Cardiac fibroblast (primary cell): Measurements from ENCODE around the gene NELL2.
A peak's percentile ranks its signal among the peaks of the same experiment; 100 is the strongest.
"Not testable (repeated sequence)": the region's sequence is repeated elsewhere in the genome, so short reads cannot be mapped to it uniquely, and the experiment has no call there.

Experiments
- DNase-seq, 2 donors: peaks; one replicate each; pipeline versions ENCODE4 v3.0.0 to v3.0.0-alpha.2; 2010; ENCODE audit warnings: low read depth in 2 of 2
- H3K4me3 ChIP-seq, 2 donors: replicated peaks in 1 of 2; 1 replicate in 1 of 2; 2 replicates in 1 of 2; pipeline ENCODE4 v1.5.1; 2011; ENCODE audit warnings: low read depth in 2 of 2, low read length in 2 of 2, mild to moderate bottlenecking in 2 of 2, moderate library complexity in 1 of 2
- TF ChIP-seq, protein P1 (sequence below): IDR thresholded peaks from one replicate; pipeline ENCODE4 v1.5.1; 2011; ENCODE audit warnings: low read depth, mild to moderate bottlenecking, low read length, inconsistent platforms

Gene NELL2

DNA sequence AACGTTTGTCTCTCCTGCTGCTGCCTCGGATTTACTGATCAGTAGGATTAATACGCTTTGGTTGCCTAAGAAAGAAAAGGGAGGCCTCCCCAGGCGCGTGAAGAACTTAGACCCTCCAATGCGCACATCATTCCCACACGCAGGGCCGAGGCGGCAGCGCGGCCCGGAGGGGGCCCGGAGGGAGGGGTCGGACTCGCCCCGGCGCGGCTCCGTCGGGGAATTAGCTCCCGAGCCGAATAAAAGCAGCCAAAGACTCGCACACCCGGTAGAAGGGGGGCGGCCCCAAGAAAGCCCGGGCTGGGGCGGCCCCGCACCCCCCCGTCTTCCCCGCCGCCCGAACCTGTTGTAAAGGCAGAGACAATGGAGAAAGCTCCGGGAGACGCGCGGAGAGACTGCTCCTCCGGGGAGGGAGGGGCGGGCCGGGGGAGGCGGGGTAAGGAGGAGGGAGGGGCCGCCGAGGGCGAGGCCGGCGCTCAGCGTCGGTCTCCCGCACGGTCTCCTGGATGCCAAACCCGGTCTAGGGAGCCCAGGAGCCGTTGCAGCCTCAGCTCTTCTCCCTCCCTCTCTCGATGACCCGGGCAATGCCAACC, at the start of gene NELL2:
NELL2 (minus strand) TSS at position 362 of the 590 bp plus-strand sequence. CDS start 446 bp downstream, outside the sequence.
- TF ChIP-seq, protein P1, sequence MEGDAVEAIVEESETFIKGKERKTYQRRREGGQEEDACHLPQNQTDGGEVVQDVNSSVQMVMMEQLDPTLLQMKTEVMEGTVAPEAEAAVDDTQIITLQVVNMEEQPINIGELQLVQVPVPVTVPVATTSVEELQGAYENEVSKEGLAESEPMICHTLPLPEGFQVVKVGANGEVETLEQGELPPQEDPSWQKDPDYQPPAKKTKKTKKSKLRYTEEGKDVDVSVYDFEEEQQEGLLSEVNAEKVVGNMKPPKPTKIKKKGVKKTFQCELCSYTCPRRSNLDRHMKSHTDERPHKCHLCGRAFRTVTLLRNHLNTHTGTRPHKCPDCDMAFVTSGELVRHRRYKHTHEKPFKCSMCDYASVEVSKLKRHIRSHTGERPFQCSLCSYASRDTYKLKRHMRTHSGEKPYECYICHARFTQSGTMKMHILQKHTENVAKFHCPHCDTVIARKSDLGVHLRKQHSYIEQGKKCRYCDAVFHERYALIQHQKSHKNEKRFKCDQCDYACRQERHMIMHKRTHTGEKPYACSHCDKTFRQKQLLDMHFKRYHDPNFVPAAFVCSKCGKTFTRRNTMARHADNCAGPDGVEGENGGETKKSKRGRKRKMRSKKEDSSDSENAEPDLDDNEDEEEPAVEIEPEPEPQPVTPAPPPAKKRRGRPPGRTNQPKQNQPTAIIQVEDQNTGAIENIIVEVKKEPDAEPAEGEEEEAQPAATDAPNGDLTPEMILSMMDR: no peak
- DNase-seq: peak; percentile 16 to 26
- peak within 1 kb of the TSS; percentile 41 to 43 for H3K4me3 ChIP-seq

DNA sequence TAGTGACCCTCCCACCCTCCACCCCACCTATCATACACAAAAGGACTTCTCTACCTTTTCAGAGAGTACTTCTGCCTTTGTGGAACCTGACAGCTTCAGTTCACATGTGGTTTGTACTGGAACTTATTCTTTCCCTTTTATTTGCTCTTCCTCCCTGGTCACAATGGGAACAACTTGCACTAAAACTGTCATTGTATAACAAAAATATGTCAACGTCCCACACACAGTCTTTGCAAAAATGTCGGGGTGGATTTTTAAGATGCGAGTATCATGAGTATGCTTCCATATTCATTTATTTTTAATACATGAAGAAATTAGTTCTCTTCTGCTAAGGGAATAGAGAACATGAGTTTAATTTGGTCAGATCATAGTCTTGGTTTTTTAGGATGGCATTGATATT, 45.6 kb upstream of the NELL2 start:
- no peak for DNase-seq
- TF ChIP-seq, protein P1: no peak
- no peak overlapping the region for H3K4me3 ChIP-seq

DNA sequence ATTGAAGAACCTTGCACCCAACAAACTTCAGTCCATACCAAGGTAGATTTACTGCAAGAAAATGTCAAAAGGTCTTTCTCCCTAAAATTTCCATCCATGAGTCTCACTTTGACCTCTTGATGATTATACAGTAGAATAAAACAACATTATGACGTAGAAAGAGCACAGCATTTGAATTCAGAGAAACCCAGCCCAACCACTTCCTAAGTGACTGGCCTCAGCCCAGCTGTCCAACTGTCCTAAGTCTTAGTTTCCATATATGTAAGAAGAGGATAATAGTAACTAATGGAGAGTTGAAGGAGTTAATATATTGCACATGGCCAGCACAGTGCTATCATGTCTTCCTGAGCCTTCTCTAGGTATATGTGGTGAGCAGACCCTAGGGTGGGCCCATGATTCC, 41.0 kb upstream of the NELL2 start:
- no peak overlapping the region for H3K4me3 ChIP-seq
- no peak for DNase-seq
- TF ChIP-seq, protein P1: no peak

DNA sequence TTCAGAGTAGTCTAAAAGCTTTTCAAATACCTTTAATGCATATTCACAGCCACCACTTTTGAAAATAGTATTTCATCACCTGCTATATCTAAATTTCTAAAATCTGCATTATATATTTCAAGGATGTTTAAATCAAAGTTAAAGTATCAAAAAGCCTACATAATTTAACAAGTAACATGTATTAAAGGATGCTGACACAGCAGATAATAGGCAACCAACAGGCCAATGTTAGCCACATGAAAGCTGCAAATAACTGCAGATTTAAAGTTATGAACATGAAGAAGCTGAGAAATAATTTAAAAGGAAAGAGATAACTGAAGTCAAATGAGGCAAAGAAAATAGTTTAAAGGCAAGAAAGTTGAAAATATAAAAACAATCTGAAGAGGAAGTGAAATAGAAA, 39.8 kb upstream of the NELL2 start:
- no peak for DNase-seq
- TF ChIP-seq, protein P1: no peak

DNA sequence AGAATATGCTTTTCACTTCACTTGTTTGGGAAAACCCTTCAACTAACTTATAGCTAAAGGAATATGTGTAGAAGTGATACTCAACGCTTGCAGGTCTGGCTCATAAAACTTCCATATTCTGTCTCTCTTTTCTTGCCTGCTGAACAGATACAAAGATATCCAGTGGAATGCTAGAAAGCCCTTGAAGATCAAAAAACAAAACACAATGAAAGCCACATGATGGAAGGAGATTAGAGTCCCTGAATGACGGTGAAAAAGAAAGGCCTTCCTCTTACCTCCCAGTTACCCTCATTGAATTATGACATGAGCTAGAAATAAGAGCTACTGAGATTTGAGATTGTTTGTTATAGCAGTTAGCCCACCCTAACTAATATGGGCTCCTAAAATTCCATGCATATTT, 28.2 kb upstream of the NELL2 start:
- DNase-seq: no peak
- TF ChIP-seq, protein P1: no peak
- no peak overlapping the region for H3K4me3 ChIP-seq

More for the DNA sequence above, 39.8 kb upstream of the NELL2 start:
- no peak overlapping the region for H3K4me3 ChIP-seq

DNA sequence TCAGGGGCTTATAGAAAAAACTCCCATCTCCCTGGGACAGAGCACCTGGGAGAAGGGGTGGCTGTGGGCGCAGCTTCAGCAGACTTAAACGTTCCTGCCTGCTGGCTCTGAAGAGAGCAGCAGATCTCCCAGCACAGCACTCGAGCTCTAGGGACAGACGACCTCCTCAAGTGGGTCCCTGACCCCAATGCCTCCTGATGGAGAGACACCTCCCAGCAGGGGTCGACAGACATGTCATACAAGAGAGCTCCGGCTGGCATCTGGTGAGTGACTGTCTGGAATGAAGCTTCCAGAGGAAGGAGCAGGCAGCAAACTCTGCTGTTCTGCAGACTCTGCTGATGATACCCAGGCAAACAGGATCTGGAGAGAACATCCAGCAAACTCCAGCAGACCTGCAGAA, 22.0 kb upstream of the NELL2 start:
- H3K4me3 ChIP-seq, DNase-seq: not testable (repeated sequence)

DNA sequence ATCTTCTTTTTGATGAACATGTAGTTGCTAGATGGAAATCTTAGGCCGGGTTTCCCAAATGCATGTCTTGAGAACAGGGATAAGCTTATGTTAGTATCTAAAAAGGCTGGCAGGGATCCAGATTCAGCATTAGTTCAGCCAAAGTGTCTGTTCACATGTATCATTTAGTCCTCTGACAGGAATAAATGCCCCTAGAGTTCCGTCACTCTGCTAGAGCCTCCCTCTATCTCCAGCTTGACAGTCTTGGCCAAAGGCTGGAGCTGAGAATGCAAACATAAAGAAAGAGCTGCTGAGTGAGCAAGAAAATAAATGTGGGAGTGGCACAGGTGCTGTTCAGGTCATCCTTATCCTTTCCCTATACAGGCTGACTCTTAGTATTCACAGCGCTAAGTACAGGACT, 13.8 kb upstream of the NELL2 start:
- H3K4me3 ChIP-seq: no peak overlapping the region
- TF ChIP-seq, protein P1: no peak
- DNase-seq: no peak
